Effector memory CD4-positive, alpha-beta T cell (primary cell): ENCODE results near the gene FAM24B.

Experiments used
- DNase-seq, 3 donors: peaks; one replicate each; pipeline ENCODE4 v3.0.0-alpha.2; 2020
- H3K27ac ChIP-seq: 2 replicates; pipeline ENCODE4 v1.7.0; 2013; ENCODE audit warnings: mild to moderate bottlenecking, low read length, moderate library complexity; ENCODE audit not compliant: insufficient read depth, poor library complexity, severe bottlenecking
- H3K27me3 ChIP-seq: replicated peaks from 2 replicates; pipeline ENCODE4 v1.7.0; 2013; ENCODE audit warnings: mild to moderate bottlenecking, low read length; ENCODE audit not compliant: insufficient read depth, control insufficient read depth, poor library complexity, severe bottlenecking
- H3K36me3 ChIP-seq: 2 replicates; pipeline ENCODE4 v1.7.0; 2013; ENCODE audit warnings: mild to moderate bottlenecking, low read length, moderate library complexity; ENCODE audit not compliant: control insufficient read depth, insufficient read depth
- H3K4me1 ChIP-seq: 2 replicates; pipeline ENCODE4 v1.7.0; 2013; ENCODE audit warnings: low read length, mild to moderate bottlenecking; ENCODE audit not compliant: control insufficient read depth, insufficient read depth, poor library complexity, severe bottlenecking
- H3K4me3 ChIP-seq: 2 replicates; pipeline ENCODE4 v1.7.0; 2013; ENCODE audit warnings: low read length, low read depth, mild to moderate bottlenecking; ENCODE audit not compliant: insufficient read depth, poor library complexity, severe bottlenecking
- H3K9me3 ChIP-seq: 2 replicates; pipeline ENCODE4 v1.7.0; 2013; ENCODE audit warnings: mild to moderate bottlenecking, low read length, moderate library complexity; ENCODE audit not compliant: control insufficient read depth

The FAM24B gene

GRCh38 chr10:122830273-122830964 lies 49.0 kb downstream of the FAM24B start:
- H3K27me3 ChIP-seq: no peaks in the 10 kb centered on the region

GRCh38 chr10:122829454-122829853 lies 49.9 kb downstream of the FAM24B start:
- no peak for DNase-seq
- no peaks in the 10 kb centered on the region for H3K27me3 ChIP-seq
- no peaks in the 10 kb centered on the region for H3K9me3 ChIP-seq
- no peak overlapping the region for H3K4me3 ChIP-seq
- H3K27ac ChIP-seq: no peak overlapping the region
- no peaks in the 10 kb centered on the region for H3K4me1 ChIP-seq
- H3K36me3 ChIP-seq: no peaks in the 10 kb centered on the region

More at GRCh38 chr10:122830273-122830964, 49.0 kb downstream of the FAM24B start:
- H3K9me3 ChIP-seq: no peaks in the 10 kb centered on the region
- H3K4me3 ChIP-seq: no peak overlapping the region
- no peak overlapping the region for H3K27ac ChIP-seq
- H3K4me1 ChIP-seq: no peaks in the 10 kb centered on the region
- H3K36me3 ChIP-seq: no peaks in the 10 kb centered on the region
- no peak for DNase-seq

GRCh38 chr10:122828716-122829255 lies 50.6 kb downstream of the FAM24B start:
- H3K27me3 ChIP-seq: no peaks in the 10 kb centered on the region
- H3K27ac ChIP-seq: no peak overlapping the region
- H3K36me3 ChIP-seq: no peaks in the 10 kb centered on the region
- no peaks in the 10 kb centered on the region for H3K9me3 ChIP-seq
- DNase-seq: no peak
- no peak overlapping the region for H3K4me3 ChIP-seq
- no peaks in the 10 kb centered on the region for H3K4me1 ChIP-seq

GRCh38 chr10:122827302-122827701 lies 52.1 kb downstream of the FAM24B start:
- Histone ChIP-seq H3K36me3 (no peaks in the 10 kb centered on the region), H3K27me3 (no peaks in the 10 kb centered on the region), H3K4me3 (no peak overlapping the region), H3K4me1 (no peaks in the 10 kb centered on the region), H3K27ac (no peak overlapping the region), H3K9me3 (no peaks in the 10 kb centered on the region)
- no peak for DNase-seq

- Histone ChIP-seq H3K27ac (no peak overlapping the region), H3K4me1 (no peaks in the 10 kb centered on the region), H3K27me3 (no peaks in the 10 kb centered on the region), H3K9me3 (no peaks in the 10 kb centered on the region), H3K36me3 (no peaks in the 10 kb centered on the region), H3K4me3 (no peak overlapping the region)
- no peak for DNase-seq
These were observed 56.2 kb downstream of the FAM24B start for GRCh38 chr10:122822973-122823690.

- Histone ChIP-seq H3K27ac (no peak overlapping the region), H3K27me3 (no peaks in the 10 kb centered on the region), H3K4me3 (no peak overlapping the region), H3K4me1 (no peaks in the 10 kb centered on the region), H3K36me3 (no peaks in the 10 kb centered on the region), H3K9me3 (no peaks in the 10 kb centered on the region)
- DNase-seq: no peak
These were observed 57.6 kb downstream of the FAM24B start for GRCh38 chr10:122821808-122822207.

- no peak overlapping the region for H3K4me3 ChIP-seq
- H3K27me3 ChIP-seq: no peaks in the 10 kb centered on the region
- no peaks in the 10 kb centered on the region for H3K36me3 ChIP-seq
- no peaks in the 10 kb centered on the region for H3K4me1 ChIP-seq
- no peak for DNase-seq
- no peak overlapping the region for H3K27ac ChIP-seq
- H3K9me3 ChIP-seq: no peaks in the 10 kb centered on the region
These were observed 63.9 kb downstream of the FAM24B start for GRCh38 chr10:122815458-122815857.

GRCh38 chr10:122814493-122814892 lies 64.9 kb downstream of the FAM24B start:
- no peaks in the 10 kb centered on the region for H3K9me3 ChIP-seq
- H3K4me3 ChIP-seq: no peak overlapping the region
- H3K4me1 ChIP-seq: no peaks in the 10 kb centered on the region
- no peaks in the 10 kb centered on the region for H3K36me3 ChIP-seq
- no peaks in the 10 kb centered on the region for H3K27me3 ChIP-seq
- H3K27ac ChIP-seq: no peak overlapping the region
- no peak for DNase-seq

- no peak for DNase-seq
- Histone ChIP-seq H3K4me3 (no peak overlapping the region), H3K9me3 (no peaks in the 10 kb centered on the region), H3K27ac (no peak overlapping the region), H3K36me3 (no peaks in the 10 kb centered on the region), H3K27me3 (no peaks in the 10 kb centered on the region), H3K4me1 (no peaks in the 10 kb centered on the region)
These were observed 66.6 kb downstream of the FAM24B start for GRCh38 chr10:122812751-122813150.

GRCh38 chr10:122802282-122802681 lies 77.1 kb downstream of the FAM24B start:
- no peaks in the 10 kb centered on the region for H3K9me3 ChIP-seq
- H3K36me3 ChIP-seq: no peaks in the 10 kb centered on the region
- H3K4me1 ChIP-seq: no peaks in the 10 kb centered on the region
- DNase-seq: no peak
- no peak overlapping the region for H3K4me3 ChIP-seq
- H3K27me3 ChIP-seq: no peaks in the 10 kb centered on the region
- H3K27ac ChIP-seq: no peak overlapping the region
